ENCODE data around the gene LRRC7. TPM values are rescaled to one million over a fixed set of nuclear protein-coding genes. Genes with fewer than 3 reads are reported as not detected.
"Not testable (repeated sequence)": the region's sequence is repeated elsewhere in the genome, so short reads cannot be mapped to it uniquely, and the experiment has no call there.

Gene LRRC7
- total RNA-seq, 1 experiment from 2014 or later = not detected

DNA sequence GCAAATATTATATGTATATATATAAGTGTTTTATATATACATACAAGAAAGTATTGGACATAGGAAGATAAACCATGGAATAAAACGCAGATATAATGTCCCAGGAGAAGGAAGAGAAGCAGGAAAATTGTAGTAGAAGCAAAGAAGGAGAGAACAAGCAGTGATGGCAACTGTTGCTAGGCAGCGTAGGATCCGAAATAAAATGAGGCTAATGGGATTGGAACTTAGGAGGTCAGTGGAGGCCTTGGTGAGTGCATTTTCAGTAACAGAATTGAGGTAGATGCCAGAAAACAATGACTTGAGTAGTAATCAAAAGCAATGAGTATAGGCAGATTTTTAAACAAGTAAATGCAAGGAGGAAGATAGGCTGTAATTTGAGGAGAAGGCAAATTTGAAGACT is 265.8 kb downstream of the LRRC7 start:
- in situ Hi-C loops (cut with HindIII; ENCODE audit: low pct_unique_long_range_greater_than_20kb, low sequenced_read_pairs) = no loop called here
- no peak for DNase-seq (ENCODE audit: low read depth)

DNA sequence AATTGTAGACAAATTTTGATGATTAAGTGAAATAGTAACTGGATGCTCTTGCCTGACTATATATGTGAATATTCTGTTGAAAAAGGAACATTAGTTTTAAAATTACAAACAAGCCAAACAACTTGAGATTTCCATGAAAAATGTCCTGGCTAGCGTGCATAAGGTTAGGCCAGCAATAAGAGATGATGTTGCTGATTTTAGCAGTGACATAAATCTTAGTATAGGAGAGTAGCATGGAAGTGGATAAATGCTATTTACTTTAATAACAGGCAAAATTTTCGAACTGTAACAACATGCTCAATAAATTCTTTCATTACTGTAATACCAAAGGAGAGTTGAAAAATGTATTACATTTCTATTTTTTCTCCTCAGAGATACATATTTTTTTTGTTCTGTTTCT is 266.6 kb downstream of the LRRC7 start:
- in situ Hi-C loops (cut with HindIII; ENCODE audit: low pct_unique_long_range_greater_than_20kb, low sequenced_read_pairs) = no loop called here
- DNase-seq (ENCODE audit: low read depth) = no peak

DNA sequence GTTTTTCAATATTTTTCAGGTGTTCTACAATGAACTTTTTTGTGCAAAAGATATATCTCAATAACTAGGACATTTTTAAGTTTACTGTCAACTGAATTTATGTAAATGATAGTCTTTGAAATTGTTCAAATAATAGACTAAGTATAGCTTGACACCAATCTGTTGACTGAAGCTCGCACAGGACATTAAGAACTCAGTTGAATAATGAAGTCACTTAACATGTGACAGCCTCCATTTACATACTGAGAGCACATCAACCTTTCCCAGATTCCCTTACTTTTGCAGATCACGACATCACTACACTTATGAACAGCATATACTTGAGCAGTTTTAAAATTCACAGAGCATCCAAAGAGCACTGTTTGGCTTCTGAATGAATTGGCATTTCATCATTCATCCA is 268.2 kb downstream of the LRRC7 start:
- in situ Hi-C loops (cut with HindIII; ENCODE audit: low pct_unique_long_range_greater_than_20kb, low sequenced_read_pairs) = no loop called here
- no peak for DNase-seq (ENCODE audit: low read depth)

DNA sequence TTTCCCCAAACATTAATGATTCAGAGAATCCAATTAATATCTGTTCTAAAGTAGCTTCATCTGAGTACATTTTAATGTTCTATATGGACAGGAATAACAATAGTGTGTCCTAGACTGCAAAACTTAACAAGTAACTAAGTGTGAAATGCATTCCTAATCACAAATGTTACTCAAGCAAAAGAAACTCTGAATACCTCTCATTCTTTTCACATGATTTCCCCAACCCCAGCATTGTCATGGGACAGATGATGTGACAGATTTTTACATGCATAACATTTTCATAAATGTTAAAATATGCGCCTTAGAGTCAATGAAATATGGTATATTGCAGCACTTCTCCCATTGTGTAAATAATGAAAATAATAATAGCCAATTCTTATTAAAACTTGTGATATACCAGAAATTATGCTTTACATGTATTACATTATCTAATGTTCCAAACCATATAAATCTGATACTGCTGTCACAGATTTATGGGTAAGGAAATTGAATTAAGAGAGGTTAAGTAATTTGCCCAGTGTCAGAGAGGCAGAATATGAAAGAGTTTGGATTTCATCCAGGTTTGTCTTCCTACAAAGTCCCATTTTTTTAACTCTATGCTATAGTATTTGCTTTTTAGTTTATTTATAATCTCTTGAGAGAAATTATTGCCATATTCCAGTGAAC is 269.4 kb downstream of the LRRC7 start:
- in situ Hi-C loops (cut with HindIII; ENCODE audit: low pct_unique_long_range_greater_than_20kb, low sequenced_read_pairs) = no loop called here

DNA sequence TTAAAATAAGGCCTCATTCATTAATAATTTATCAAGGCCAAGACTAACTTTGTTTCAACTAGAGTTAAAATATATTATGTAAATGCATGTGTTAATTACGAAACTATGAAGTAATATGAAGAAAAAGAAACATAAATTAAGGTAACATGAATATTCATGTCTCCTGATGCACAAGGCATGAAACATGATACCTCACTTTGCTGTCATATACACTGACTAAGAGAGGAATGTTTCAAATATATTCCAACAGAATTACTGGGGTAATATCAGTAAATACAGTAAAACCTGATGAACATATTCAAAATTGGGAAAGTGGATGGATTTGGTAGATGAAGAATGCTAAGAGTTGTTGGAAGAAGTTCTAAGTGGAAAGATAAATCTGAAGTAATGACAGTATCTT is 274.6 kb downstream of the LRRC7 start:
- no peak for DNase-seq (ENCODE audit: low read depth)
- in situ Hi-C loops (cut with HindIII; ENCODE audit: low pct_unique_long_range_greater_than_20kb, low sequenced_read_pairs) = no loop called here

More for the DNA sequence above, 269.4 kb downstream of the LRRC7 start:
- DNase-seq (ENCODE audit: low read depth) = no peak

DNA sequence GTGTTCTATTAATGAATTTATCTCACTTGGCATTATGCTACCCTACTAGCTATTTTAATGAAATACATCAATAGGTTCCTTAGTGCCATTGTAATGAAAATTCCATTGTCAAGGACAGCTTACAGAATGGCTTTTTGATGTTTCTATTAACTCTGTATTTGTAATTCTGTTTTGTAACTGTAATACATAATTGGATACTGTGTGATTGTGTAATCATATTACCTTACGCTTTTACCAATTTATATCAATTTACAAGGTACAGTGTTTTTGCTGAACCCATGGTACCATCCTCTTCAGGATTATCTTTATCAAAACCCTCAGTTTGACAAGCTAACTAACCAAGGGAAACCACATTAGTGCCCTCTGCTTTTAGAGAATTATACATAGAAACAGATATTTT is 277.9 kb downstream of the LRRC7 start:
- in situ Hi-C loops (cut with HindIII; ENCODE audit: low pct_unique_long_range_greater_than_20kb, low sequenced_read_pairs) = no loop called here

DNA sequence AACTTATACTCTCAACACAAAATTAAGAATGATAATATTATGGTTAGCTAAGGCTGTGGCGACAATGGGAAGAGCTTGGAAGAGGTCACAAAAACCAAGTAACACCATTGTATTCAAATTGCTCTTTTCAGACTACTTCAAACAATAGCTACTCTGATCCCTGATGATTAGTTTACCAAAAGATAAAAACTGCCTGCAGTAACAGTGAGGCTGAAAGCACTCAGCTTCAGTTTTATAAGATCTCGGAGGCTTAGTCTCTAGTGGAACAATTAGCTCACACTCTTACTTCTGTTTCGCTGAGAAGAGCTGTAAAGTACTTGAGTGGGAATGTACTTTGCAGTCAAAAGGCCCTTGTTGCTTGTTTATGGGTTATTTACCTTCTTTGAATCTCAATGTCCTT is 278.5 kb downstream of the LRRC7 start:
- in situ Hi-C loops (cut with HindIII; ENCODE audit: low pct_unique_long_range_greater_than_20kb, low sequenced_read_pairs) = no loop called here
- no peak for DNase-seq (ENCODE audit: low read depth)

More for the DNA sequence above, 277.9 kb downstream of the LRRC7 start:
- DNase-seq (ENCODE audit: low read depth) = no peak

DNA sequence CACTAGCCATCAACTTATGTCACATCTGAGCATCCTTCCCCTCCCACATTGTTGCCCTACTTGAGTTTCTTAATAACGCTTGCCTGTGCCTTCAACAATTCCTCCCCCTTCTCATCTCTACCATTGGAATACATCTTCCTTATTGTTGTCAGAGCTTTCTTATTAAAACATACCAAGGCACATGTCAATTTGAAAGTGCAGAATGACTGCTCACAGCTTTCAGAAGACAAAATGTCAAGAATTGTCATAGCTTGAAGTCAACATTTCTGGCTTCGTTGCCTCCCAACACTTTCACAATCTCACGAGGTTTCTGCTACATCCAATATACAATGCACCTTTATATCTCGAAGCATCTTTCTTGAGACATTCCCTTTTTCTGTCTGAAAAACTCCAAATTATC is 279.9 kb downstream of the LRRC7 start:
- no peak for DNase-seq (ENCODE audit: low read depth)
- in situ Hi-C loops (cut with HindIII; ENCODE audit: low pct_unique_long_range_greater_than_20kb, low sequenced_read_pairs) = no loop called here

DNA sequence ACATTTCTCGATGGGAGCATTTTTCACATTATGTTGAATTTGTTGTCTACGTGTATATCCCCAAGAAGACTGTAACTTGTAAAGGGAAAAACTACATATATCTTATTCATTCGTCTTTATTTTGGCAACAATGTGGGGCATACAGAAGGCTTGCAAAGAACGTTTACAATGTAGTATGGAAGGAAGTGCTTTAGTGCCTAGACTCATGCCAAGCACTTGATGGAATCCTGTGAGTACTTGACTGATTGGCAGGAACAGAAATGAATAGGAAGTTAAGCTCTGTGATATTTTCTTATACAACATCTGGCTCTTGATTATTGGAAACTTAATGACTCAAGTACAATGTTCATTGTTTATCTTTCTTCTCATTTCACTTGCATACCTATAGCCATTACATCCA is 284.4 kb downstream of the LRRC7 start:
- in situ Hi-C loops (cut with HindIII; ENCODE audit: low pct_unique_long_range_greater_than_20kb, low sequenced_read_pairs) = no loop called here
- DNase-seq (ENCODE audit: low read depth) = no peak

DNA sequence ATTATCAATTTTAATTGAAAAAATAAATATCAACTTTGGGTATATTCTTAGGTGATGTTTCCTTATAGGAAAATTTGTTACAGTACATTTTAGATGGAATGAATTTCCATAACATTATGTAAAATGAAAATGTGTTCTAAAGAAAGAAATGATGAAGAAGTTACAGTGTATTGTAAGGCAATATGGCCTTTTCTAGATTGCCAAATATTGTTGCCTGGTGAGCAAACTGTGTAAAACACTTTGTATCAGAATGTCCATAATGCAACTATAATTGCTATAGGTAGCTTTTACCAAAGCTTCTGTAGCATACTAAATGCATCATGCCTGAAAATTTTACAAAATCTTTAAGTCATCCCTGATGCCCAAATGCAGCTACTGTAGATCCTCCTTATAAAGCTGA is 285.0 kb downstream of the LRRC7 start:
- in situ Hi-C loops (cut with HindIII; ENCODE audit: low pct_unique_long_range_greater_than_20kb, low sequenced_read_pairs) = no loop called here
- no peak for DNase-seq (ENCODE audit: low read depth)

DNA sequence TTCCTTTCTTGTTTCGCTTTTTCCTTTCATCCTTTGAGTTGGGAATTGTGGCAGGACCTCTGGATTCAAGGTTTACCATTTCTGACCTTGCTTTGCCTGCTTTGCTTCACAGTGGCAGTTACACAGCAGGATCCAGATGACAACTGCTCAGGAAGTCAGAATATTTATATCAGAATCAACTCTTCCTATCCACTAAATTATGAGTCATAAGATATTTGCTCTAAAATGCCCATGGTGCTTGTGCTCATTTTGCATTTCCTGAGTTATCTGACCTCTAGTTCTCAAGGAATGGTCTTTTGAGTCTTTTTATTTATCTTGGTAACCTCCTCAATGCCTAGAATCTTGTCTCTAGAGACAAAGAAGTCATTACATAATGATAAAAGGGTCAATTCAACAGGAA is 290.8 kb downstream of the LRRC7 start:
- DNase-seq (ENCODE audit: low read depth) = no peak
- in situ Hi-C loops (cut with HindIII; ENCODE audit: low pct_unique_long_range_greater_than_20kb, low sequenced_read_pairs) = no loop called here

DNA sequence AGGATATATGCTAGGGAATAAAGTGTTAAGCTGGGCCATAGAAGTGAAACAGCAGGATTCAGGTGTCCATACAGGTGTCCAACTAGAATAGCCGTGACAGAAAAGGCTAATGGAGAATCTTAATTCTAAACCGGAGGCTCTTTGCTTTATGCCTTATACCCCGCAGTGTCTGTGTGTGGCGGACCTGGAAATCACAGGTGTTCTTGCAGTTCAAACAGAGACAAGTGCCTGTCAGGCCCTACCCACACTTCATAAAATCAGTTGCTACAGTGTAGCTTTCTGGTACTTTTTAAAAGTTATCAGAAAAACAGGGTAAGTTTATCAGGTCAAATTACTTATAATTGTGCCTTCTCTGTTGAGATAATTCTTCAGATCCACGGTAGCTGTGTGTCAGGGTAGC is 293.9 kb downstream of the LRRC7 start:
- in situ Hi-C loops (cut with HindIII; ENCODE audit: low pct_unique_long_range_greater_than_20kb, low sequenced_read_pairs) = no loop called here
- DNase-seq (ENCODE audit: low read depth) = no peak

DNA sequence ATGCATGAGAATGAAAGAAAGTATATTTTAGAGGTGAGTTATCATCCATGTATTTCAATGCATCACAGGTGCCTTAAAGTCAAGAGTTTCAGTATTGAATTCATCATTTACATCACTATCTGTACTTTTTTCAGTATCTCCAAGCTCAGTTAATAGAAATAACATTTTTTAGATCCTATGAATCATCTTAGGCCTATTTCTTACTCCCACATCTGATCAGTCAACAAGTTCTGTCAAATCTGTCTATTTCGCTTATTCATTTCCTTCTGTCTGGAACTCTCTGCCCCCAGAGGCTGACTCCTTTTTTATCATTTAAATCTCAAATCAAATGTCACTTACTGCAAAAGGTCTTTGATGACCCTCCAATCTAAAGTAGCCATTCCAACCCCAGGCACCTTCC is 295.2 kb downstream of the LRRC7 start:
- in situ Hi-C loops (cut with HindIII; ENCODE audit: low pct_unique_long_range_greater_than_20kb, low sequenced_read_pairs) = no loop called here

DNA sequence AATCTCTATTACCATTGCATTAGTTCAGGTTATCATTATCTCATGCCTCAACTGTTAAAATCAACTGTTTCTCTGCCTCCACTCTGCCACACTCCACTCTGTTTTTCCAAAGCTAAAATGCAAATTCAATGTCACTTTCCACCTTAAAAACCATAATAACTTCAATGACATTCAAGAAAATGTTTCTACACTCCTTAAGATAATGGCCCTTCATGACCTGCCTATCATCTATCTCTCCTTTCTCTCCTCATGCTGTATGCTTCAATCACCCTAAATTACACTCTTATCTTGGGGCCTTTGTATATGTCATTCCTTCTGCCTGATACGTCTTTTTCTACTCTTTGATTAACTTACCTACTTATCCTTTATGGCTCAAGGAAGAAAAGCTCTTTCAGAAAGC is 296.0 kb downstream of the LRRC7 start:
- in situ Hi-C loops (cut with HindIII; ENCODE audit: low pct_unique_long_range_greater_than_20kb, low sequenced_read_pairs) = no loop called here

More for the DNA sequence above, 295.2 kb downstream of the LRRC7 start:
- DNase-seq (ENCODE audit: low read depth) = no peak

DNA sequence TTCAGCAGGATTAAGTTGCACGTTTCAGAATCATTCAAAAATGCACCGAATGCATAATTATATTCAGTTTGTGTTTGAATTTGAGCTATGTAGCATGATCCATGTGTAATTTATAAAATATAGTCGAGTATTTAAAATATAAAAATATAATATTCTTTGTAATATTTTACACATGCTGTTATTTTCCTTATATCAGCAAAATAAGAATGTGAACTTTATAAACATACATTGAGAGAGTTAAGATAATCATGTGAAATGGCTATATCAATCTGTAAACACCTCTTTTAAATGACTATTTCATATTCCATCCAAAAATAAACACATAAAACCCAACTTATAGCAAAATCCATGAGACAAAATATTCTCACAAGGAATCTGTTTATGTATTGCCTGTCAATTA is 303.7 kb downstream of the LRRC7 start:
- no peak for DNase-seq (ENCODE audit: low read depth)
- in situ Hi-C loops (cut with HindIII; ENCODE audit: low pct_unique_long_range_greater_than_20kb, low sequenced_read_pairs) = no loop called here

More for the DNA sequence above, 296.0 kb downstream of the LRRC7 start:
- no peak for DNase-seq (ENCODE audit: low read depth)

DNA sequence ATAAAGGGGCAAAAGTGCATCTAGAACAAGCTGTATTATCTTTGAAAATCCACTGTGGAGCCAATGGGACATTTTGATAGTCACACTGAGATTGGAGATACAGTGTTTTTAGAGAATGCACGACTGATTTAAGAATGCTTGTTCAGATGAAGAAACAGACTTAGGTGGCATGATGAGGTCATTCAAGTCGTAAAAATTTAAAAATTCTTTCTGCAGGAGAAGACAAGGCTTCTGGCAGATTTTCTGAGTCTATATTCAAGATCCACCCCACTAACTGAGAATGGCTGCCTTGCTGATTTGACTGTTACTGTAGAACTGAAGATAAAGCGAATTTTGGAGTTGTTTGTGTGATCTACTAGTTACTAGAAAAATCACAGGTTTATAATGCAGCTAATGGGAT is 310.6 kb downstream of the LRRC7 start:
- in situ Hi-C loops (cut with HindIII; ENCODE audit: low pct_unique_long_range_greater_than_20kb, low sequenced_read_pairs) = no loop called here
- DNase-seq (ENCODE audit: low read depth) = no peak

DNA sequence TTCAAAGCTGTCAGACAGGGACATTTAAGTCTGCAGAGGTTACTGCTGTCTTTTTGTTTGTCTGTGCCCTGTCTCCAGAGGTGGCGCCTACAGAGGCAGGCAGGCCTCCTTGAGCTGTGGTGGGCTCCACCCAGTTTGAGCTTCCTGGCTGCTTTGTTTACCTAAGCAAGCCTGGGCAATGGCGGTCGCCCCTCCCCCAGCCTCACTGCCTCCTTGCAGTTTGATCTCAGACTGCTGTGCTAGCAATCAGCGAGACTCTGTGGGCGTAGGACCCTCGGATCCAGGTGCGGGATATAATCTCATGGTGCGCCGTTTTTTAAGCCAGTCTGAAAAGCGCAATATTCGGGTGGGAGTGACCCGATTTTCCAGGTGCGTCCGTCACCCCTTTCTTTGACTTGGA is 320.3 kb downstream of the LRRC7 start:
- in situ Hi-C loops (cut with HindIII; ENCODE audit: low pct_unique_long_range_greater_than_20kb, low sequenced_read_pairs) = not testable (repeated sequence)

DNA sequence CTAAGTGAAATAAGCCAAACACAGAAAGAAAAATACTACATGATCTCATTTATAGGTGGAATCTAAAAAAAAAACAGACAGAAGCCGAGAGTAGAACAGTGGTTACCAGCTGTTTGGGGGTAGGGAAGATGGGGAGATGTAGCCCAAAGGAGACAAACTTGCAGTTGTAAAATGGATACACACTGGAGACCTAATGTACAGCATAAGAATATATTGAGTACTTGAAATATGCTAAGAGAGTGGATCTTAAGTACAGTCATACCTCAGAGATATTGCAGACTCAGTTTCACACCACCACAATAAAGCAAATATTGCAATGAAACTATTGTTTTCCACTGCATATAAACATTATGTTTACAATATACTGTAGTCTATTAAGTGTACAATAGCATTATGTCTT is 320.9 kb downstream of the LRRC7 start:
- DNase-seq (ENCODE audit: low read depth) = no peak
- in situ Hi-C loops (cut with HindIII; ENCODE audit: low pct_unique_long_range_greater_than_20kb, low sequenced_read_pairs) = no loop called here

More for the DNA sequence above, 320.3 kb downstream of the LRRC7 start:
- not testable (repeated sequence) for DNase-seq (ENCODE audit: low read depth)

DNA sequence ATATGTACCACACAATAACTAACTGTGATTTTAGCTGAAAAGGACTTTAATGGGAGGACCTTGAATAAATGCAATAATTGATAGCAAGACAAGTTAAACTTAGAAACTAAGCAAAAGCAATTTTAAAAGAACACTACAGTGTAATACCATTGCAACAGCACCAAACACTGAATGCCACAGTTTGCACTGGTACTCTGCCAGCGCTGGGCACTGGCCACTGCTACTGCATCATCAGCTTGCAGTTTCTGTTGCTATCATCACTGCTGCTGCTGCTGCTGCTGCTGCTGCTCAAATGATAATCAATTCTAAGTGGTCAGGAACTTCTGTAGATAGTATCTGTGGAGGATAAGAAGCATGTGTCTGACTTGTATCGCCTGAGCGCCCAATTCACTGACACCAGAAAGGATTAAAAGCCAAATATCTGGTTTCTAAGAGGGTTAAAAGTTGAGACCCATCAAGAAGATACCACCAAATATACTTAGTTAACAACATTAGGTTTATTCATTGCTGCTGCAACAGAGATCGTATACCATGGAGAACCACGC is 330.8 kb downstream of the LRRC7 start:
- DNase-seq (ENCODE audit: low read depth) = no peak
- in situ Hi-C loops (cut with HindIII; ENCODE audit: low pct_unique_long_range_greater_than_20kb, low sequenced_read_pairs) = no loop called here

DNA sequence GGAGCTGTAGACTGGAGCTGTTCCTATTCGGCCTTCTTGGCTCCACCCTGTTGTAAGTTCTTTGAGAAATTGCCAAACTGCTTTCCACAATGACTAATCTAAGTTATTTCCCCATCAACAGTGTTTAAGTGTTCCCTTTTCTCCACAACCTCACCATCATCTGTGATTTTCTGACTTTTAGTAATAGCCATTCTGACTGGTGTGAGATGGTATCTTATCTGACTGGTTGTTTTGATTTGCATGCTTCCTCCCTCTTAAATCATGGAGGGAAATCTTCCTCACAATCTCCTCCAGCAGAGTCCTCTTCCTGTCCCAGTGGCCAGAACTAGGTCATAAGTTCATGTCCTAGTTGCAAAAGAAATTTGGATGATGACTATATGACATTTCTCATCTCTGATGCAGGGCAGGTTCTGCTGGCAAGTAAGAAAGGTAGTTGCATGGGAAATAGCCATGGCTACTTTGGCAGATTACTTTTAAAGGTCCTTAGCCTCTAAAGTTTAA is 343.6 kb downstream of the LRRC7 start:
- DNase-seq (ENCODE audit: low read depth) = no peak
- in situ Hi-C loops (cut with HindIII; ENCODE audit: low pct_unique_long_range_greater_than_20kb, low sequenced_read_pairs) = no loop called here
